AML-193 (cell line): ENCODE measurements around the gene IRF4.

Experiments used
- DNase-seq, 2 experiments: peaks; one replicate each; lab custom pipeline; 2025; lab: John Stamatoyannopoulos, UW

Gene IRF4

DNA sequence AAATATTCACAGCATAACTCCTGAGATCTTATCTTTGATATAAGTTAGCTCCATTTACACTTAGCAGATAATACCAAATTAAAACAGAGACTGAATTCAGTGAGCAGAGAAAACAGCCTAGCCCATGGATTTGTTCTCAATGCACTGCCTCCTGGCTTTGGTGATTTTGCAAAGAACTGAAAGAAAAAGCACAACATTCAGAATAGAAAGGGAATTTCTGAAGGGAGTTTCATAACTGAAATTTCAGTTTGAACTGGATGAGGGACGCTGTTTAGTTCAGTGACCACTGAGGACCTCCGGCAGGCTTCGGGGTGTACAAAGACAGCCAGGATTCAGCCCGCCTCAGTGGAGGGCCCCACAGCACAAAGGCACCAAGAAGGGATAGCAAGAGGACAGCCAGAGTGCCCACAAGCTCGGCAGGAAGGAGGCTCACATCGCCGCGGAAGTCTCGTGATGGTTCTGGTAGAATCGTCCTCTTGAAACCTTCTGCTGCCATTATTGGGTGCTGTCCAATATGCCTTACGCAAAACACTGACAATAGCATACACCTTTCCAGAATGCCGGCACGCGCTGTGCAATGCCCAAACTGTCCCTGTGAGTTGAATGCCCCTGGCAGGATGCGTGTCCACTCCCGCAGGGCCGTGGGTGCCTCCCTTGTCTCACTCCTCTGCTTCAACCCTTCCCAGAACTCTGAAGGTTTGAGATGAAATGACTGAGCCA lies 9.7 kb upstream of the IRF4 start:
- DNase-seq: no peak

DNA sequence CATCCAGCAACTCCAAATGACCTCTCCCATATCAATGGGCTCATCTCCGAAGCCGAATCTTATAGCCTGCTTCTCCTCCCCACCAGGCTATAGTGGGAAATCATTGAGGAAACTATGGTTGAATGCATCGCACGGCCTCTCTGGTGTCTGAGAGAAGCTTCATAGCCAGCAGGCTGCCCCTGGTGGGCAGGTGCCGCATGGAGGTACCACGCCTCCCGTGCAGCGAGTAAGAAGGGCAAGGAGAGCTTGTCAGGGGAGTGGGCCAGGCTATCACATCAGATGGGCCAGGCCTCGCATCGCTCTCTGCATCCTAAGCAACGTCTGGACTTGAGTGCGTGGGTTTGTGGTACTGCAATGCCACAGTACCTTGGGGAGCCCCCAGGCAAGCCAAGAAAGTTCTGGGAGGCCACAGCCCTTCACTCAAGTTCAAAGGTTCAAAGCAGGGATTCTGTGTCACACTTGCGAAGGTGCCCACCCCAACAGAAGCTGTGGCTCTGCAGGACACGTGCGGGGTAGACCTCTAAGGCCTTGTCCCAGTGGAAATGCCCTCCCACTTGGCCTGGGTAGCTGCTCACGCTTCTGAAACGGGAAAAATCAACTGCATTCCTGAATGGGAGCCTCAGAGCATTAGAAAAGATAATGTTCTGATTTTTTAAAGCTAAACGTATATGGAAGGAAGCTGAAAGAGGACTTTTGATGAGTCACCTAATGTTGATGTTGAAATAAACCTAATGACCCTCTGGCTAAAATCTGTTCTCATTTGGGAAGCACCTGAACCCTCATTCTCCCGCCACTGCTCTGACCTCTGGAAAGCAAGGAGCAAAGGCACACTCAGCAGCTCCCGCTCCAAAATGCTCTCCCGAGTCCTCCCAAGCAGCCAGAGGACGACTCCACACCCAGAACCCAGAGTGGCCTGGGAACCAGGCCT lies 8.4 kb upstream of the IRF4 start:
- DNase-seq: no peak

- no peak for DNase-seq
Observed at GRCh38 chr6:383856-384255, 7.7 kb upstream of the IRF4 start.

- DNase-seq: no peak
Observed at GRCh38 chr6:384898-385297, 6.7 kb upstream of the IRF4 start.

GRCh38 chr6:385614-386013 lies 5.9 kb upstream of the IRF4 start:
- no peak for DNase-seq

DNA sequence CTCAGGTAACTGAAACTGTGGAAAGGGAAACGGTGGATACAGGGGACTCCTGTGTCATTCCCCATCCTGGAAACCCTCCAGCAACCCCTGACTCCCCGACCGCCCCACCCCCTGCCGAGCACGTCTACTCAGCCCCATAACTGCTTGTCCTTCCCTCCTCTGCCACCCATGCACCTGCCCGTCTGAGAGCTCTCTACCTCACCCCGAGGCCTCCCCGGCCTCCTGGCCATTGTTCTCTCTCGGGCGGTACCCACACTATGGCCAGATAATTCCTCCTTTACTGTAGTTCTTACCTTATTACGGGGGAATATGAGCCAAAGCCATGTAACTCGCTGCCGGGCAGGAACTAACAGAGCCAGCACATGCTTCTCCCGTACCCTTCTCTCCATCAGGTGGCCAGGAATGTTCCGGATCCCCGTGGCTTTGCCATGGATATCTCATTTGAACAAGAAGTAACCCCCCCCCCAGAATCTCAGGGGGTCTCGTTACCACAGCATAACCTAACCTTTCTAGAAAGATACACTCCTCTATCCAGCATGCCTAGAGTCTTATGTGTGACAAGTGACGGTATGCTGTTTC lies 4.8 kb upstream of the IRF4 start:
- no peak for DNase-seq

DNA sequence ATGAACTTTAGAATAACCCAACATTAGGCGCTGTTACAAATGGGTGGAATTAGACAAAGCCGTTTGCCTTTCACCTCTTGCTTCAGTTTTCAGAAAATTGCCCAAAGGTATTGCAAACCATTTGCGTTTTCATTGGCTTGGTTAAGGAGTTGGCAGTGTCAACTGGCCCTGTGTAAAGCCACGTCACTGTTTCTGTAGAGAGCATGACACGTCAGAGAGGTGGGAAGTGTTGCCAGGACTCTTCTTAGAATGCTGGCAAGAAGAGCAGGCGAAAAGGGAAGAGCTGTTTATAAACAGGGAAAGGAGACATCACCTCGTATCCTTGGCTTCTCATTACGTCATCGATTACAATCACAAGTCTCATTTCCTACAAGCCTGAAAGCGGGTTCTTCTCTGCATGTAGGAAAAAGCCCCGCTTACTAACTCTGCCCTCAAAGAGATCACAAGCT lies 4.2 kb upstream of the IRF4 start:
- no peak for DNase-seq

DNA sequence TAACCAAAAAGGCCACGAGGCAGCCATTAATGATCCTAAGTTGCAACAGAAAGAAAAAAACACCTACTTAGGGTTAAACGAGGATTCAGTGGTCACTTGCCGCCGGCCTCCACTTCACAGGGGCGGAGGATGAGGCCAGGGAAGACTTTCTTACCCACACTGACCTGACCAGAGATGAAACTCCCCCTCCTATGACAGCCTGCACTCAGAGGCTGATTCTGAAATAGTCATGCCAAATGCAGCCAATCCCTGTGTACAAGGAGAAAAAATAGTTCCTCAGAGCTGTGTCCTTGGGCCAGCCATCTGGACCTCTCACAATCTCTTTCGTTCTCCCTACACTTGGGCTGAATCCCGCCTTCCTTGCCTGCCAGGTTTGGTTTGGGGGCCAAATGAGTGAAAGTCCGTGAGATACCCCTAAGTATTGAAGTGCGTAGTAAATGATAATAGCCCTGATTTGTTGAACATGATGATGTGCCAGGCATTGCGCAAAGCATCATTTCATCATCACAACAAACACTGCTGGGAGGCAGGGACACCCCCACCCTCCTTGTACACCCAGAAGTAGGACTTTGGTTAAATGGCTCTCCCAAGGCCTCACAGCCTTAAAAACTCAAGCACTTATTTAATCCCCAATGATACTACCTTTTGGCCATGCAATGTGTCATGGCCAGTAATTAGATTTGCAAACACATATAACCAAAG lies 3.2 kb upstream of the IRF4 start:
- no peak for DNase-seq

- no peak for DNase-seq
Observed at GRCh38 chr6:389143-389542, 2.4 kb upstream of the IRF4 start.

DNA sequence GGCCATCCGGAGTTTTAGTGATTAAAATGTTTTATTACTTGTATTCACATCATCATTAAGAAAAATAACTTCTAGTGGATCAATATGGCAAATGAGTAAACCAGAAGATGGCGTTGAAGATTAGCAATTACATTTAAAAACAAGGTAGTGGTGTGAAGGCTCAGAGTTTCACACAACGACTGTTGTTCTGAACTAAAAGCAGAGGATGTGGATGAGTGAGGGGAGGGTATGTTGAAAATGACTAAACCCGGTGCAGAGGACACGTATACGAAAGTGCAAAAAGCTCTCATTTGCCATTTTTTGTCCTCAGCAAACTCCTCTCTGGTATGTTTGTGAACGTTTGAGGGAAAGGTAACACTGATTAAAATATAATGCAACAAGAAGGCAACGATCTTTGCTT lies 1.9 kb upstream of the IRF4 start:
- DNase-seq: no peak

GRCh38 chr6:390914-391558 lies 516 bp upstream of the IRF4 start:
- DNase-seq: no peak

DNA sequence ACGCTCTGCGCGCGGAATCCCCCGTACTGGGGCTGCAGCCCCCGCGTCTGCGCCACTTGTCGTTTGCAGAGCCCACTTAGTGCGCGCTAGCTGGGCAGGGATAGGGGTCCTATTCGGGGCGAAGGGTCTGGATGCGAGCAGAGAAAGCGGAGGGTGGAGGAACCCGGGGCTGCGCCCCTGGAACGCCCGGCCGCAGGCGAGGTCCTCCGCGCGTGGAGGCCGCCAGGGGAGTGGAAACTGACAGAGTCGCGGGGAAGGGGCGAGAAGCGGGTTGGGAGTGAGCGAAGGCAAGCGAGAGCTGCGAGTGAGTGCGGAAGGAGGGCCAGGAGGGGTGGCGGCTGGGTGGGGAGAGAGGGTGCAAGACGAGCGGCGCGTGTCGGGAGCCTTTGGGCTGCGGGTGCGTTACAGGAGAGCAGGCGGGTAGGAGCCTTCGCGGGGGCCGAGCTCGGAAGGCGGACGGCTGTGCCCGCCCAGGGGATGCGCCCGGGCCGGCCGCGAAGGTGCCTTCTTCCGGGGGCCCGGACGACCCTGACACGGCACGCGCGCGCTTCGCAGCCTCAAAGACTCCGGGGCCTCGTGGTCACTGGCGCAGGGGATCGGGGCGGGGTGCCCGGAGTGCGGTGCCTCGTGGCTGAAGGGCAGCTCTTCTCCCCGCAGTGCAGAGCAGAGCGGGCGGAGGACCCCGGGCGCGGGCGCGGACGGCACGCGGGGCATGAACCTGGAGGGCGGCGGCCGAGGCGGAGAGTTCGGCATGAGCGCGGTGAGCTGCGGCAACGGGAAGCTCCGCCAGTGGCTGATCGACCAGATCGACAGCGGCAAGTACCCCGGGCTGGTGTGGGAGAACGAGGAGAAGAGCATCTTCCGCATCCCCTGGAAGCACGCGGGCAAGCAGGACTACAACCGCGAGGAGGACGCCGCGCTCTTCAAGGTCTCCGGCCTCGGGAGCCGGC lies 1.2 kb downstream of the IRF4 start:
- no peak for DNase-seq

- DNase-seq: no peak
Observed at GRCh38 chr6:393391-394221, 2.1 kb downstream of the IRF4 start.

DNA sequence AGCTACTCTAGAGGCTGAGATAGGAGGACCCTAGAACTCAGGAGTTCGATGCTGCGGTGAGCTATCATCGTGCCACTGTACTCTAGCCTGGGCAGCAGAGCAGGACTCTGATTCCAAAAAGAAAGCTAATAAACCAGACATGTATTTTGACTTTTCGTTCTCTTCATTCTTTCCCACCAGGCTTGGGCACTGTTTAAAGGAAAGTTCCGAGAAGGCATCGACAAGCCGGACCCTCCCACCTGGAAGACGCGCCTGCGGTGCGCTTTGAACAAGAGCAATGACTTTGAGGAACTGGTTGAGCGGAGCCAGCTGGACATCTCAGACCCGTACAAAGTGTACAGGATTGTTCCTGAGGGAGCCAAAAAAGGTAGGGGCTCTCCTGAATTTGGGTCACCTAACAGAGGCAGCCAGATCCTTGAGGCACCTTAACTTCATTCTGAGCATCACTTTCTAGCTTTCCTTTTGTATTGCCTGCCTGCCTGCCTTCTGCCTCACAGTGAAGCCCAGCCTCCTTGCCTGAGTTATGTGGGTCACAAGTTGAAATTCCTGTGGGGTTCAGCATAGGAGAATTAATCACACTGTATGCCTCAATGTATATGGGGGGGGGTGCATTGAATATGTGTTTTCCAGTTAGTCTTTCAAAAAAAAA lies 3.2 kb downstream of the IRF4 start:
- DNase-seq: no peak

- DNase-seq: no peak
Observed at GRCh38 chr6:395432-396125, 4.0 kb downstream of the IRF4 start.

DNA sequence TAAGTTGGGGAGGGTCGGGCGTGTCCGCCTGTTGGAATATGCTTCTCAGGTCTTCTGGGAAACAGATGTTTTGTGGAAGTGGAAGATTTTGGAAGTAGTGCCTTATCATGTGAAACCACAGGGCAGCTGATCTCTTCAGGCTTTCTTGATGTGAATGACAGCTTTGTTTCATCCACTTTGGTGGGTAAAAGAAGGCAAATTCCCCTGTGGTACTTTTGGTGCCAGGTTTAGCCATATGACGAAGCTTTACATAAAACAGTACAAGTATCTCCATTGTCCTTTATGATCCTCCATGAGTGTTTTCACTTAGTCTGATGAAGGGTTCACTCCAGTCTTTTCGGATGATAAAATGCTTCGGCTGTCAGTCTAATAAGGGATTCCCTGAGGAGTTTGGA lies 4.6 kb downstream of the IRF4 start:
- no peak for DNase-seq

- DNase-seq: no peak
Observed at GRCh38 chr6:397056-397455, 5.5 kb downstream of the IRF4 start.

DNA sequence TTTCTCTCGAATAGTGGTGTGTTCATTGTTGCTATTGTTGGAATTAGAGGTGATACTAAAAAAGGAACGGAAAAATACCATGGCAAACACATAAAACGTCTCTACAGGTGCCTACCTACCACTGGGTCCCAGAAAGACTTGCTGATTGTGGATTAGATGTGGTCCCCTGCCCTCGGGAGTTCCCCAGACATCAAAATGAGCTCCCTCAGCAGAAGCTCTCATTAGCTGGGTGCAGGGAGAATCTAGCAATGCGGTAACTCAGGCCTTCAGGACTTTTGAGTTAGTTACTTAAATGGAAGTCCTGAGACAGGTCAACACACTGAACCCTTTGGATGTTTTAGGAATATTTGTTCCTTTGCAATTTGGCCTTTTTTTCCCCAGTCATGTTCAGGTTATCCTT lies 6.1 kb downstream of the IRF4 start:
- no peak for DNase-seq

DNA sequence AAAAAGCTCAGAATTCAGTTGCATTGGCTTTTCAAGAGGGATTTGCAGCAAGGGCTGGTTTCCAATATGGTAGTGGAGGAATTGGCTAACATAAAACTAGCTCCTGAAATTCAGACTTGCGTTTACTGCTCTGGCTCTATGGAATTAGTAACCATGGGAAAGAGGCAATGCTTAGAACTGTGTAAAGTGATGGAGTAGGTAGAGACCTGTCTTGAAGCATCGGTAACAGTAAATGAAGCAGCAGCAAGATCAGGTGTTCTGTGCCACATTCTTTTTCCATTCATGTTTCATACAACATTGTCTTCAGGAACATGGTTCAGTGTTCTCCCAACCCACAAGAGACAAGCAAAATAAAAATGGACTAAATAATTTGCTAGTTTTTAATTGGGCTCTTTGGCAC lies 6.5 kb downstream of the IRF4 start:
- no peak for DNase-seq
